Activated CD8-positive, alpha-beta memory T cell treated with anti-CD3 and anti-CD28 coated beads for 48 hours (primary cell): Measurements from ENCODE around the gene DPCD.

Source experiments
- DNase-seq, 3 experiments: peaks; one replicate each; pipeline ENCODE4 v3.0.0-alpha.2; 2020; ENCODE audit warnings: low read depth in 2 of 3, low spot score in 2 of 3

DPCD gene

DNA sequence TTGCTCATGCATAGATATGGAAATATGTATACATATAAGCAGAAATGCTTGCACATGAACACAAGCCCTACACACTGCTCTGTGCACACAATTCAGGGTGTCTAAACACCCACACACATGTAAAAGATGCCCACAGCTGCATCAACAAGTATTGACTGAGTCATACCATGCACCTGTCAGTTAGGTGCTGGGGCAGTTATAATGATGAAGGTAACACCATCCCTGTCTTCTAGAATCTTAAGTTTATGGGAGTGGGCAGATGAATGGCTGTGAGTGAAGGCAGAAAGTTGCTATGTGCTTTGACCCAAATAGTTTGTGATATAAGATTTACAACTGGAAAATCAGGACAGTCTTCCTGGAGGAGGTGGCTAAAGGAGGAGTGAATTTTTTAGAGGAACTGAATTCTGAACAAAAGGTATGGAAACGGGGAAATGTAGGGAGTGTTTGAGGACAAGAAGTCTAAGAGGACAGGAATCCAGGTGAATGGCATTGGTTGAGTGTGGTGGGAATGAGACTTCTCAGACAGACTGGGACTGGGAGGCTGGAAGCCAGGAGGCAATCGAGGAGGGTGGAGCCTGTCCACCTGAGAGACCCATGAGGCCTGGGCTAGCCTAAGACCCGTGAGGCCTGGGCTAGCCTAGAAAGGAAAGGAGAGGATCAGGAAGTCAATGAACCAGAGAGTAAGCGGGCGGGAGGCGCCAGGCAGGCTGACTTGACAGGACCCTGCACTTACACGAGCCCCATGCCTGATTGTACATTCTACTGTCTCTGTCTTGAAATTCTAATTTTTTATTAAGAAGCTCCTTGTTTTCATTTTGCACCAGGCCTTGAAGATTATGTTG is 20.7 kb upstream of the DPCD start:
- DNase-seq = no peak

DNA sequence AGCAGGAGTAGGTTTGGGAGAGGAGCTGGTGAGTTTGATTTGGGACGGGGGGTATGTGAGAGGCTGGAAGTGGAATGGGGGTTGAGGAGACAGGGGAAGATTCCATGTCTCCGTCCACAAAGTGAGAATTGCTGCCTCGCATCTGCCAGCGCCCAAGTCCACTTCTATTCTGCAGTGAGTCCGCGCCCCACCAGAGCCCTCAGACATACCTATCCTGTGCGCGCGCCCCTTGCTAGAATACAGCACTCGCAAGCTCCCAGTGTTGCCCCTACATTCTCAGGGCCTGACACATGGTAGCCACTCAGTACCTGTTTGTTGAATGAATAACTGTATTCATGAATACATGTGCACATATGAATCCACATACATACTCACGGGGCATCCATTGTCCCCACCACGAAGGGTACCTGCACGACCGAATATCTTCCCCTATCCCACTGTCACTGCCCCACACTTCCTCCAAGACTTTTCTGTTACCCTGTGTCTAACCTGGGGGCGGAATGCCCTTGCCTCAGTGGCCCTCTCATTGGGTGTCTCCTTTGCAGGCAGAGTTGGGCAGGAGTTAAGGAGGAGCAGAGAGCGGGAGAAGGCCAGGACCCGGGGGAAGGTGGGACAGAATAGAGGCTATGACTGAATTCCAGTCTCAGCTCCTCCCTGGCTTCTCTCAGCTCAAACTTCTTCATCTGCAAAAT is 19.9 kb upstream of the DPCD start:
- DNase-seq = no peak

DNA sequence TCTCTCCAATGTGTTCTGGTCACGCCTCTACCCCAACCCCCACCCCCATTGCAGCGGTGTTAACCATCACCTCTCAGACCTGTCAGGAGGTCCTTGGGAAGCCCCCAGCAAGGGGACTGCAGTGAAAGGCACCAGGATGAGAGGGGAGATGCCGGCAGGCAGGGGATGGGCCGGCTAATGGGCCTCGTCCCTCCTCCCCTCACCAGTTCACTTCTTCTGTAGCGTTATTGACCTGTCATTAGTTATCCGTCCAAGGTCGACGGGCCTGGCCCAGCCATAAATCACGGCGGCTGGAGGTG is 18.8 kb upstream of the DPCD start:
- no peak for DNase-seq

DNA sequence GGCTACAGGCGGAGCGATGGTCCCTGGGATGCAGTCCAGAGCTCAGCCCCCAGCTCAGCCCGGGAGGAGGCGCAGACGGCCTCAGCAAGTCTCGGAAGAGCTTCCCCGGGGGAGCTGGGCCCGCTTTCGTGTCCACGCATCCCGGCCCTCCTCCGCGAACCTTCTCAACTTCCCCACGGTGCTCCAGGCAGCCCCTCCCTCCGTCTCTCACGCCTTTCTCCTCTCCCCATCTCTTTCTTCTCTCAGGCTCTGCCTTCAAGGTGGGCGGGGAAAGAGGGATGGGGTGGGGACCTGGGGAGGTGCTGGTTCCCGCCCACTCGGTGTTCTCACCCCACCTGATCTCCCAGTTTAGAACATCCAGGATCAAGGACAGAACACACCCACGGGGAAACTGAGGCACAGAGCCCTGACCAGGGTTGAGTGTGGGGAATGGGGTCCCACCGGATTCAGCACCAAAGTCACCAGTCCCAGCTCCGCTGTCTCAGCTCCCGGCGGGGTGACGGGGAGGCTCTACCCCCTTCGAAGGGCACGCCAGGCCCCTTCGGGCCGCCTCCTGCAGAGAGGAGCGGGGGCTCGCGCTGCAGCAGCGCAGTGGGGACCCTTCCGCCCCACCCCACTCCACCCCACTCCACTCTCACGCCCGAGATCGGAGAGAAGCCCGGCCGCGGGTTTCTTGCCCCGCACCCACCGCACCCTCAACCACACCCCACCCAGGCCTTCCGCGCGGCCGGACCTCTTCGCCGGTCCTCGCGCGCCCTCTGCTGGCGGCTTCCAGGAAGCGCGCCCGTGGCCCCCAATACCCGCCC is 18.3 kb upstream of the DPCD start:
- peak; percentile 66 to 88 (median 84) for DNase-seq

- no peak for DNase-seq
Observed at GRCh38 chr10:101570428-101571270, 17.5 kb upstream of the DPCD start.

DNA sequence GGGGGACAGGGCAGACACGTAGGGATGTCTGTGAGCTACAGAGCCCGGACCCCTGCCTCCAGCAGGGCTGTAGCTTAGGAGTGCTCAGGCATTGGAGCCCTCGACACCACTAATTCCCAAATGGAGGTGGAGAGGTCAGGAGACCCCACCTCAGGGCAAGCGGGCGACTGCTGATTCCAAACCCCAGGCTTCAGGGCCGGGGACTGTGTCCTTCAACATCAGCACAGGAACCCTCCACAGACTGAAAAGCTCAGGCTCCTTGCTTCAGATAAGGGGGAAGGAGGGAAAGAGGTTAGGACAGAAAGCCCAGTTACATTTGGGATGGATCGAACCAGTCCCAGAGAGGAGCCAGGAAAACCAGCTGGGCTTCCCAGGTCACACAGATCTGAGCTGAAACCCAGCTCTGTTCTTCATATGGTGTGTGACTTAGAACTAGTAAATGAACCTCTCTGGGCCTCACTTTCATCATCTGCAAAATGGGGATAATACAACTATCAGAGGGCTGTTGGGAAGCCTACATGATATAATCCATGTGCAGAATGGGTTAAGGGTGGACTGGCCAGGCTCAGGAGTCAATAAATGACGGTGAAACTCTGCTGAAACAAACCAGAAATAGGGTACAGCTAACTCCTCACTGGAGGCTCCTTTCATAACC is 16.7 kb upstream of the DPCD start:
- DNase-seq = no peak

- DNase-seq = no peak
Observed at GRCh38 chr10:101572126-101572525, 16.0 kb upstream of the DPCD start.

GRCh38 chr10:101572785-101573184 is 15.3 kb upstream of the DPCD start:
- no peak for DNase-seq

DNA sequence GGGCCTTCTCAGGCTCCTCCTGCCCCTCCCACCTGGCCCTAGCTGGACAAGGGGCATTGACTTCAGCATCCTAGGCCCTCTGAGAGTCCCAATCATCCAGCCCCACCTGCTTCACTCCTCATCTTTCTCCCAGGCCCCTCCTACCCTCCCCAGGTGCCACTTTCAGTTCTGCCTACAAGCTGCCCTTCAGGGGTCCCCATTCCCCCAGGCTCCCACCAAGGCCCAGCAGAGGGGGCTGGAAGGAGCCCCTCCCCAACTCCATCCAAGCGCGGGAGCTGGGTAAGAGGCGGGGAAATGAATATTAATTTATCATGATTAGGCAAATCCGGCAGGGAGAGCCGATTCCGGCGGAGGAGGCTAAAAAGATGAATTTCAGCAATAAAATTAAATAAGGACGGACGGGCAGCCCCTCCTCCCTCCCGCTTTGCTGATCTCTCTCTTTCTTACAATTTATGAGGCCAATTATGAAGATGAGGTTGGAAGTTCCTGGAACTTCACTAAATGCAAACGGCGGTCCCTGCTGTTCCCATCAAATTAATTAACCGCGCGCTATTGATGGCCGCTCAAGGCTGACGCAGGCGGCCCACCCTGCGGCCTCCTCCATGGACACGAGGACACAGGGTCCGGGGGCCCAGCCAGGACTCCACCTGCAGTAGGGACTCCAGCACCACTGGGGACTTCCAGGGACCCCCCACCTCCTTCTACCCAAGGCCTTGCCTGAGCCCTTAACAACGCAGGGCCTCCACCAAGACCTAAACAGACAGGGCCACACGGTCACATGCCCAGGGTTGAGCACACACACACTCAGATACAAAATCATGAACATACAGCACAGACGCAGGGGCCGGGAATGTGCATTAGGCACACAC is 14.0 kb upstream of the DPCD start:
- no peak for DNase-seq

DNA sequence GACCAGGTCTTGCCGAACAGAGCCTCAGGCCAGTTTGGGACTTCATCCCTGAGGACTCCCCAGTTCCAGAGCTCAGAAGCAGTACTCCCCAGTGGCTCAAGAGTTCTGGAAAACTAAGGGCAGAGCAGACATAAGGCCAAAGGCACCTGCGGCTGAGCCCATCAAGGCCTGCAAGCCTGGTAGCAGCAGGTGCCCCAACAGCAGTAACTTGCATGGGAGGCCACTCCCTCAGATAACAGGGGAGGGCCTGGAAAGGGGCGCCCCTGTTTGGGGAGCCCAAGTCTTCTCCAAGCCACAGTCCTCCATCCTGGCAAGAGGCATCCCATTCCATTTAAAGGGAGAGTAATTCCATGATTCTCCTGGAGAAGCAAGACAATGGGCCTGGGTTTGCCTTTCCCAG is 13.0 kb upstream of the DPCD start:
- no peak for DNase-seq

DNA sequence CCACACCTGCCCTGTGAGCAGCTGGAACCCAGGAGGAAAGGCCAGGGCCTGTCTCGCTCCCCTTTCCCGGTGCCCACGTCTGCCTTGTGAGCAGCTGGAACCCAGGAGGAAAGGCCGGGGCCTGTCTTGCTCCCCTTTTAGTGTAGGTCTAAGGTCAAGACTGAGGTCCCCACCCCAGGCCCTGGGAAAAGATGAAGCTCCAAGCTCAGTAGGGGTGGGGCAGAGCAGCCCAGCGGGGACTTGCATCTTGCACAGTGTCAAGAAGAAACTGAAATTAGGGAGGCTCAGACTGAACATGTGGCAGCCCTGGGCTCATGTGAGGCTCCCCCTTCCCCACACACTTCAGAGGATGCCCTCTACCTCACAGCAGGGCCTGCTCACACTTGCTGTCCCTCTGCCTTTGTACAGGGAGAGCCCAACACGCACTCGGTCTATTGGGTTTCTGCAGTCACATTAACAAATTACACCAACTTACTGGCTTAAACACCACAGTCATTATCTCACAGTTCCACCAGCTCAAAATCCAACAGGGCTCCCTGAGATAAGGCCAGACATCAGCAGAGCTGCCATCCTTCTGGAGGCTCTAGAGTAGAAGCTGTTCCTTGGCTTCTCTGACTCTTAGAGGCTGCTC is 12.4 kb upstream of the DPCD start:
- DNase-seq = no peak

- no peak for DNase-seq
Observed at GRCh38 chr10:101576211-101576863, 11.8 kb upstream of the DPCD start.

GRCh38 chr10:101577121-101577871 is 10.8 kb upstream of the DPCD start:
- DNase-seq = no peak

DNA sequence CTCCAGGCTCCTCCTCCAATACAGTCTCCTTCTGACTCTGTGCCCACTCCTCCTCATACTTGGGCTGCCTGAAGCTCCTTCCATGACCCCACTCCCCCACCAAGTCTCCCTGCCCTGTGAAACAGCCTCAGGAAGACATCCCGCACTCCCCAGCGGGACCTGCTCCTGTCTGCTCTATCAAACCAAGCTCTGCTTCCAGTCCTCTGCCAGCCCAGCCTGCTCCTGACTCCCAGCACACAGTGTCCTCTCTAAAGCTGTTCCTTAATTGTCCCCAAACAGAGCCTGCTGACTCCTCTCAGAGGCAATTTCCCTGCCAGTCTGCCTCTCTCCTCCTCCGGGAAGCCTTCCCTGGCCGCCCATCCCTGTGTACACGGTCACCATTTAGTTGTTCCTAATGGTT is 9.9 kb upstream of the DPCD start:
- no peak for DNase-seq

DNA sequence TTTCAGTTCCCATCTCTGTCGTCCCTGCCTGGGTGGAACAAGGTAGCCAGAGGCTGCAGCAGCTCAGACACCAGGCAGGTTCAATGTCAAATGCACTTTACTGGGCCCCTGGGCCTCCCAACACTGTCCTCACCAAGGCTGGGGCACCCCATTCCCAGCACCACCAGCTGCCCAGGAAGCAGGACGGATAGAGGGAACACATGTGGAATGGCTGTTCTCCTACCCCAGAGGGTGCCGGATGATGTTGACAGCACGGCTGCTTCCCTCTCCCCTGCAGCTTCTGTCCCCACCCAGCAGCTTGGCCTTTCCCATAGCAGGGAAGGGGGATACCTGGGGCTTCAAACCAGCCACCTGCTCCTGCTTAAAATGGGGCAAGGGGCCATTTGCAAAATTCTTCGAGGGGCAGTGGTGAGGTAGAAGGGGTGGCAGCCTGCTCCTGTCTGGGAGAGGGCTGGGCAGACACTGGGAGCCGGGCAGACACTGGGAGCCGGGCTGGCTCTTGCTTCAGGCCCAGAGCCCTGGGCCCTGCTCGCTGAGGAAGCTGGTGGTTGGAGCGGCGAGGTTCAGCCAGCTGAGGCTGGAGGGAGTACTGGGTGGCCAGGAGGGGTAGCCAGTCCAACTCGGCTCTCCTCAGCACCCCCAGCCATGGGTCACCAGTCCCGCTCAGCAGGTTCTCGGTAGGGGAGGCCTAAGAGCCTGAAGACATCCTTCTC is 9.2 kb upstream of the DPCD start:
- DNase-seq = no peak

DNA sequence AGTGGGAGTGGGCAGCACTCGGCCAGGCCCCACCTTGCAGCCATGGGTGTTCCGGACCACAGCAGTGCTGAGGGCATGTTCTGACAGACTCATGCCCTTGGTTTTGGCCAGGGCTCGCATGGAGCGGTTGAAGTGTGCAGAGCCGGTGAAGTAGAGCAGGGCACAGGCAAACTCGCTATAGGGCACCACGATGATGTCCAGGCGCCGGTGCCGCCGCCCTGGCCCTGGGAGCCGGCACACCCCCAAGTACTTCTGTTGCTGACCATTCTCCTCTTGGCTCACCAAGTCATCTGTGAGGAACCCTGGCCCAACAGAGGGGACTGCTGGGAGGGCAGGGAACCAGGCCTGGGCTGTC is 8.6 kb upstream of the DPCD start:
- no peak for DNase-seq
